RPMI8226 (cell line): ENCODE measurements around the gene KLHL12.

Experiments used
- DNase-seq: peaks from one replicate; pipeline ENCODE4 v3.0.0-alpha.2; 2015

Gene KLHL12

DNA sequence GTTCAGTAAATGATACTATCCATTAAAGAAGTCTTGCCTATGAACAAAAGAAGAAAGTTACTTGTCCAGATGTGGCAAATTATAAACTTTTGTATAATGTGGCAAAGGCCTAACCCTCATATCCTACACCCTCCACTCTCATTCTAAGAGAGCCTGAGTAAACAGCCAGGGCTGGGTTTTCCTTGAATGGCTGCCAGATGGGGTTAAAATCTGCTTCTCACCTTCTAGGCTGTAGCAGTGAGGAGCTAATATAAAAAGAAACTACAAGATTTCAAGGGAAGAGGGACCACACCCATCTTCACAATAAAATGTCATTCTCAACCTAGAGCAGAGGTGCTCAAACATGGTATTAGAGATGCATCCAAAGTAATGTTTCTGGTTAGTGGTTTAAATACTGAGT lies 47.0 kb downstream of the KLHL12 start:
- DNase-seq, result no peak

DNA sequence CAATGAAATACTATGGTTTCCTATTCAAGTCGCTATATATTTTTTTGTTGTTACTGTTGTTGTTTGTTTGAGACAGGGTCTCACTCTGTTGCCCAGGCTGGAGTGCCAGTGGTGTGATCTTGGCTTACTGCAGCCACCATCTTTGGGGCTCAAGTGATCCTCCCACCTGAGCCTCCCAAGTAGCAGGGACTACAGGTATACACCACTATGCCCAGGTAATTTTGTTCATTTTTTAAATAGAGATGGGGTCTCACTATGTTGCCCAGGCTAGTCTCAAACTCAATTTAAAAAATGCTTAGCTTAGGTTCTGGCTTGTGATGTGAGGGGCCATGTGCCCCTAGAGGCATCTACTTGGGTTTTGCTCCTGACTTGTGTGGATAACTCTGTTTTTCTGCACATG lies 47.9 kb downstream of the KLHL12 start:
- no peak for DNase-seq

GRCh38 chr1:202873026-202873425 lies 54.0 kb downstream of the KLHL12 start:
- DNase-seq, result no peak

DNA sequence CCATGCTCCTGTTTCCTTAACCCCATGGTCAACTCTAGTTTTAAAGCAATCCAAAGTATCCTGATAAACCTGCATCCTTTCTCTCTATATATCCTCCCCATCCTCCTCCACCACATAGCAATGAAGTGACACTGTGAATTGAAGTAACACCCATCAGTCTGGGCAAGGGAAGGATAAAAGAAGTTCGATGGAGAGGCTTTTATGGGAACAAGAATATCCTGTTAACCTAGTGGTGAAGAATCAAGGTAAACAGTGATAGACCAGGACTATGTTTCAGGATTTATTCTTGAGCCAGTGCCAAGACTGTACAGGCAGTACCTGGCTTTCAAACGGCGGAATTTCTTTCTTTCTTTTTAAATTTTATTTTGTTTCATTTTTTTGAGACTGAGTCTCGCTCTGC lies 55.7 kb downstream of the KLHL12 start:
- no peak for DNase-seq

- no peak for DNase-seq
Observed at GRCh38 chr1:202862679-202863560, 64.1 kb downstream of the KLHL12 start.

DNA sequence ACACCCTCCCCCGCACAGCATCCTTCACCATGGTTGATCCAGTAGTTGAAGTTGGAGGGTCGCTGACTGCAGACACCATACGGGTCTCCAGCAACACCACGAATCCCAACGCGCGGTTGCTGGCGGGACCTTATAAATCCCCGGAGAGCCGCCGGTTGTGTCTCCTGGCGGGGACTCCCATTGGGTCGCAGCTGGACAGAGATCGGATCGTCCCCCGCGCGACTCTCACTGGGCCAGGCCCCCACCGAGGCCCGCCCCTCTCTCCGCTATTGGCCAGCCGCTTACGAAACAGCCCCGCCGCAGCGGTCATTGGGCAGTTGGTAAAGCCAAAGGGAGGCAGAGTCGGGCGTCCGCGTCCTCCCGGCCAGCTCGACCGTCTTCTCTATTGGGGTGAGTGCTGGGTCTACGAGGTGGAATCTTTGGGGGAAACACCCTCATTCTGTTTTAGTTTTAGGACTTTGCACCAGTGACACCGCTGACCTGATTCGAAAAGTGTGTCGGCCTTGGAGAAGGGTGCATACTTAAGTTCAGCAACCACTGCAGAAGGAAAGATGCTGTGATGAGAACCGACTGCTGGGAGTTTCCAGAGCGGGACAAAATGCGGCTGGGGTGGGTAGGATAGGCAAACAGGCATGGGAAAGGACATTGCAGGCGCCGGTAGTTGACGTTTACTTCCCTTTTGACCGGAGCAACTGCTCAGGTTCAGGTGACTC lies 65.5 kb downstream of the KLHL12 start:
- DNase-seq, result peak; percentile 23

DNA sequence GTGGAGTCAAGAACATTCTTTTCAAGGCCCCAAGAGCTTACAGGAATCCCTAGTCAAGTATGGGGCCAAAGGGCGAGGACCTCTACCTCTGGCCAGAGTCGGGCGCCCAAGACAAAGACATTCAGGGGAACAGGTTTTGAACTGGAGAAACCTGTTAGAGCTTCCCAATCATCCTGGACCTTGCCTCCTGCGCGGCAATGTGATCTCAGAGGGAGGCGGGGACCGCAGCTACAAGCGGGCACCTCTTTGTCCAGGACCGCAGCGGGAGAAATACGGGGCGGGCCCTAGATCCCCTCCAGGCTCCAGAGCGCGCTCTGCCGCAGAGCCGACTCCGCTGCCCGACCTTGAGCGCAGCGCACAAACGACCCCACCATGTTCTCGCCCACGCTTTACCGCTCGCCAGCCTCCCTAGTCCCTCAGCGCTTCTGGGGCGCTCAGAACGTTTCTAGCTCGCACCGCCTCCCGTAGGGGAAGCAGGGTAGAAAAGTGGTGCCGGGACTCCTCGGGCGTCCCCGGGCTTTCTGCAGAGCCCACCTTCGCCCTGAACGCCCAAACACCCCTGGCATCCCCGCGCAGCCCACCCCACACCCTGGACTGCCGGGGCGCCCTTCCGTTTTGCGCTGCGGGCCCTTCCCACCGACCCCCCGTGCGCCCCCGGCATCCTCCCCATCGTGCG lies 66.2 kb downstream of the KLHL12 start:
- DNase-seq, result no peak

DNA sequence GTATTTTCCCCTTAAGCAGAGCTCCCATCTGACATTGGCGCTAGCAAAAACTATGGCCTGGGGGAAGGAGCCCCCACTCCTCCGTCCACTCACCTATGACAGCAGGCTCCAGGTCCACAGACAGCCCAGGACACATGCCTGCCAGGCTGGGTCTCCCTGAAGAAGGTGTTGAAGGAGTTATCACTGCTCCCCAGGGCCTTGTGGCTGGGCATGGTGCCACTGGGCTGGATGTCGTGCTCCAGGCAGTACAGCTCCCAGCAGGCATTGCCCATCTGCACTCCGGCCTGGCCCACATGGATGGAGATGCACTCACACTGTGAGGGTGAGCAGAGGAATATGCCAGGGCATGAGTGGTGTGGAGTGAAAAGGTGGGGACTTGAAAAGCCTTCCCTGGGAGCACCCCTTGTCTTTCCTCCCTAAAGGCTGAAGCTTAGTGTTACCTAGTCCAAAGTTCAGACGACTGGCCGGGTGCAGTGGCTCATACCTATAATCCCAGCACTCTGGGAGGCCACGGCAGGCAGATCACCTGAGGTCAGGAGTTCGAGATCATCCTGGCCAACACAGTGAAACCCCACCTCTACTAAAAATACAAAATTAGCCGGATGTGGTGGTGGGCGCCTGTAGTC lies 68.1 kb downstream of the KLHL12 start:
- no peak for DNase-seq

- DNase-seq, result no peak
Observed at GRCh38 chr1:202858331-202858730, 68.7 kb downstream of the KLHL12 start.

DNA sequence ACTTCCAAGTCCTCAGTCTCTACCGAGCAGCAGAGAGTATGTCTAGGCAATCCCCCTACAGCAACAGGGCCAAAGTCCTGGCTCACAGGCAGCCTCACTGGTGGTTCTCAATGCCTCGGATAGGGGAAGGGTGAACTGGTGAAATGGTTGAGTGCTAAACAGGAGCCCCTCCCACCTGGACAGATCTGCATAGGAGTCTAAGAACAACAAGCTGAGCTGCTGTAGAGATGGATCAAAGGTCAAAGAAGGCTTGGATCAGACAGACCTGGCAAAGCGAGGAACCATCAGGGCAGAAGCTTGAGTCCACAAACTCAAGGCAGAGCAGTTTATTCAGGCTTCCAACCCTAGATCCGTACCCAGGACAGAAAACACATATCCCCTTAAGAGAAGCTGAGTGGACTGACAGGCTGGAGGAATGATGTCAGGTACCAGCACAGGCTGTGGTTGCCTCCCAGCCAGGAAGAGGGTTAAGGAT lies 69.9 kb downstream of the KLHL12 start:
- no peak for DNase-seq

DNA sequence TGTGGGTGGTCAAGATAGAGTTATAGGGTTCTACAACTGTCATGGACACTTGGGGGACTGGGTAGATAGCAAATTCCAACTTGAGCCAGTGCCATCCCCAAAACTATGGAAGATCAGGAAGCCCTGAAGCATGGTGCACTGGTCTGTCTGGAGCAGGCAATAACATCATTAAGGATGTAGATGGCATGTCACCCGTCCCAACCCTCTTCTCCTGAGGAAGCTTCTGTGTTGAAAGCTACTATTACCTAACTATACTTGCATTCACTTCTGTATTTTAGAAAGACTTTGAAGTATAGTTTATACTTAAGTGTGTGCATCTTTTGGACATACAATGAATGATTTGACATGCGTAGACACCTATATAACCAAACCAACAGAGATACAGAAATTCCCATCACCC lies 71.0 kb downstream of the KLHL12 start:
- DNase-seq, result no peak

- DNase-seq, result no peak
Observed at GRCh38 chr1:202854787-202855186, 72.2 kb downstream of the KLHL12 start.

- DNase-seq, result peak; percentile 67
Observed at GRCh38 chr1:202852163-202852904, 74.7 kb downstream of the KLHL12 start.

DNA sequence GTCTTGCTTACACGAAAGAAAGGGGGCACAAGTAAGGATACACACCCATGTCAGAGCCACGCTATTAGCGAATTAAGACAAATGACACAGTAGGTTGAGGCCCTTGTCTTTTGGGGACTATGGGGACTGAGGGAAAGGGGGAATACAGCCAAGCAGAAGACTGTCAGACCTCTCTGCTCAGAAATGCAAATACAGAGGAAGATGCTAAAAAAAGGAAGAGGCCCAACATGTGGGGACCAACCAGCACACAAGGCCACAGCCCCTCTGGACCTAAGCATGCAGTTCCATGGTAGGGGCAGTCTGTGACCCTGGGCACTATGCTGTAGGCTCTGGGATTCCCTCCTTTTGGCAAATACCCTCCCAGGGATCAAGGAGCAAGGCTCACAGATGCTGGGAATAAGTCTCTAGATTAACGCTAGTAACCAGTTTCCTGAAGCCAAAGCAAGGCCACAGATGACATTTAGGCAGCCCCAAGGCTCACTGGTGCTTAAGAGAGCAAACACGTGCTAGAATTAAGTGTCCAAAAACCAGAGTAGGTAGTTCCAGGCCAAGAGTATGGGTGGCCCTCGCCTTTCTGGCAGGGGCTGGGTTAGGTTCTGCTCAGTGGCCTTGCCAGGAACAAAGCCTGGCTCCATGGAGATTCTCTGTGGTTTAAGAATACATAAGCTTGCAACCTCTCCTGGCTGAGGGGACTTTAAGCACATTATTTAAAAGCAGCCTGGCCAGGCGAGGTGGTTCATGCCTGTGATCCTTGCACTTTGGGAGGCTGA lies 76.3 kb downstream of the KLHL12 start:
- DNase-seq, result no peak

DNA sequence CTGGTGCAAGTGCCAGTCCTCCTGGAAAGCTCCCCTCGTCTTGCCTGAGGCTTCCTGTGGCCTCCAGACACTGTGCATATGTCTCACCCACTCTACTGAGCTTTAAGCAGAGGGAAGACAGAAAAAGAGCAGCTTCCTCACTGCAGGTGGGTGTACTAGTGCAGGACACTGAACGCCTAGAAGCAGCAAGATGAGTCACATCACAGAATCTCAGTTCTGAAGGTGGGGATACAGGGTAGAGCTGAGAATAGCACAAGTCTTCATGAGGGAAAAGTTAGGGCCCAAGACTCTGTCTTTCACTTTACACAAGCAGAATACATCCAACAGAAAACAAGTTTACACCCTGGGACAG lies 78.9 kb downstream of the KLHL12 start:
- no peak for DNase-seq

- no peak for DNase-seq
Observed at GRCh38 chr1:202844935-202845334, 82.1 kb downstream of the KLHL12 start.

DNA sequence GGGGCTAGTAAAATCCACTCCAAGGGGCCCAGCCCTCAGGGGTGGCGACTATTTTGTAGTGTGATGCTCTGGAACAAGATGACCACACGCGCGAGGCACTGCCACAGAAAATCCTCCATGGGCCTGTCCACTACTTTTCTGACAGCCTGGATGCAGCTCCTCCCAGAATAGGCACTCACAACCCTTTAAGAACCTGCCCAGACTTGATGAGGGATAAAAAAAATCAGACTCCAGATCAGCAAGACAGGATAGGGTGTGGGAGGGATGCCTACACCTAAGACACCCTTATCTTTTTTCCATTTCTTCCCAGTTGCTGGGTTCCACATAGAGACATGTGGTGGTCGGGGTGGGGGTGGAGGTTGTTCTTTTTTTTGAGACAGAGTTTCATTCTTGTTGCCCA lies 82.8 kb downstream of the KLHL12 start:
- DNase-seq, result no peak

- DNase-seq, result no peak
Observed at GRCh38 chr1:202843081-202843480, 84.0 kb downstream of the KLHL12 start.
